Thoracic aorta (tissue), 2 donors: ENCODE measurements around the gene SART3. TPM values are rescaled to one million over a fixed set of nuclear protein-coding genes. Genes with fewer than 3 reads are reported as not detected.

ENCODE experiments used
- ATAC-seq: fragments of 150-250 bp; one replicate; pipeline ENCODE4 v1.8.0; 2017; ENCODE audit warnings: low read depth; ENCODE audit not compliant: insufficient number of reproducible peaks, low FRiP score
- DNase-seq: peaks from one replicate; pipeline ENCODE4 v3.0.0-alpha.2; 2020; ENCODE audit warnings: low spot score
- H3K27ac ChIP-seq, 2 donors: fragments of 200-600 bp; sonication (generic); 1 replicate in 1 of 2; 2 replicates in 1 of 2; pipeline ENCODE4 v1.5.1; 2016; ENCODE audit warnings: mild to moderate bottlenecking in 2 of 2, moderate library complexity in 2 of 2
- H3K27me3 ChIP-seq: fragments of 200-600 bp; sonication (generic); replicated peaks from 2 replicates; pipeline ENCODE4 v1.6.0; 2016; ENCODE audit warnings: mild to moderate bottlenecking; ENCODE audit not compliant: insufficient read depth
- H3K36me3 ChIP-seq: fragments of 200-600 bp; sonication (generic); one replicate; pipeline ENCODE4 v1.5.1; 2016
- H3K4me1 ChIP-seq, 2 donors: fragments of 200-600 bp; sonication (generic); 1 replicate in 1 of 2; 2 replicates in 1 of 2; pipeline versions ENCODE4 v1.5.1 to v1.6.0; 2016; ENCODE audit warnings: low read depth in 2 of 2, mild to moderate bottlenecking in 1 of 2; ENCODE audit not compliant: control insufficient read depth in 1 of 2
- H3K4me3 ChIP-seq: fragments of 200-600 bp; sonication (generic); 2 replicates; pipeline ENCODE4 v1.5.1; 2016; ENCODE audit warnings: mild to moderate bottlenecking
- H3K9me3 ChIP-seq: fragments of 200-600 bp; sonication (generic); 2 replicates; pipeline ENCODE4 v1.5.1; 2016
- total RNA-seq, 2 donors: library from RNA; depleted of rRNA; stranded (reverse); fragments of >200 nt; gene quantifications; one replicate each; pipeline versions ENCODE4 v1.1.0 to v1.2.3, GENCODE V29; 2016
- TF ChIP-seq, protein P1 (sequence below): fragments of 200-600 bp; sonication (generic); IDR thresholded peaks from one replicate; pipeline ENCODE4 v1.5.1; 2019; ENCODE audit warnings: antibody characterized with exemption

Gene SART3
- total RNA-seq, 2 donors from 2014 or later = 52.1 to 94.0 TPM

- TF ChIP-seq, protein P1, sequence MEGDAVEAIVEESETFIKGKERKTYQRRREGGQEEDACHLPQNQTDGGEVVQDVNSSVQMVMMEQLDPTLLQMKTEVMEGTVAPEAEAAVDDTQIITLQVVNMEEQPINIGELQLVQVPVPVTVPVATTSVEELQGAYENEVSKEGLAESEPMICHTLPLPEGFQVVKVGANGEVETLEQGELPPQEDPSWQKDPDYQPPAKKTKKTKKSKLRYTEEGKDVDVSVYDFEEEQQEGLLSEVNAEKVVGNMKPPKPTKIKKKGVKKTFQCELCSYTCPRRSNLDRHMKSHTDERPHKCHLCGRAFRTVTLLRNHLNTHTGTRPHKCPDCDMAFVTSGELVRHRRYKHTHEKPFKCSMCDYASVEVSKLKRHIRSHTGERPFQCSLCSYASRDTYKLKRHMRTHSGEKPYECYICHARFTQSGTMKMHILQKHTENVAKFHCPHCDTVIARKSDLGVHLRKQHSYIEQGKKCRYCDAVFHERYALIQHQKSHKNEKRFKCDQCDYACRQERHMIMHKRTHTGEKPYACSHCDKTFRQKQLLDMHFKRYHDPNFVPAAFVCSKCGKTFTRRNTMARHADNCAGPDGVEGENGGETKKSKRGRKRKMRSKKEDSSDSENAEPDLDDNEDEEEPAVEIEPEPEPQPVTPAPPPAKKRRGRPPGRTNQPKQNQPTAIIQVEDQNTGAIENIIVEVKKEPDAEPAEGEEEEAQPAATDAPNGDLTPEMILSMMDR = no peak
- no peak overlapping the region for H3K27ac ChIP-seq
- no peaks in the 10 kb centered on the region for H3K36me3 ChIP-seq
- DNase-seq (no peak), ATAC-seq (no peak)
- H3K4me1 ChIP-seq = no peaks in the 10 kb centered on the region
- no peak overlapping the region for H3K4me3 ChIP-seq
- H3K27me3 ChIP-seq = no peaks in the 10 kb centered on the region
- no peaks in the 10 kb centered on the region for H3K9me3 ChIP-seq
These were observed 78.2 kb downstream of the SART3 start for GRCh38 chr12:108482717-108483212.

- H3K4me3 ChIP-seq = no peak overlapping the region
- no peak overlapping the region for H3K27ac ChIP-seq
- no peak for DNase-seq
- no peaks in the 10 kb centered on the region for H3K27me3 ChIP-seq
- H3K36me3 ChIP-seq = no peaks in the 10 kb centered on the region
- no peaks in the 10 kb centered on the region for H3K4me1 ChIP-seq
- no peak for ATAC-seq
- H3K9me3 ChIP-seq = no peaks in the 10 kb centered on the region
- TF ChIP-seq, protein P1 = no peak
These were observed 81.5 kb downstream of the SART3 start for GRCh38 chr12:108479364-108480070.

- DNase-seq = no peak
- Histone ChIP-seq H3K27me3 (no peaks in the 10 kb centered on the region), H3K4me1 (no peaks in the 10 kb centered on the region), H3K36me3 (no peaks in the 10 kb centered on the region), H3K4me3 (no peak overlapping the region), H3K9me3 (no peaks in the 10 kb centered on the region), H3K27ac (no peak overlapping the region)
- no peak for ATAC-seq
- TF ChIP-seq, protein P1 = no peak
These were observed 82.3 kb downstream of the SART3 start for GRCh38 chr12:108478611-108479206.

GRCh38 chr12:108477881-108478259 lies 83.1 kb downstream of the SART3 start:
- no peaks in the 10 kb centered on the region for H3K4me1 ChIP-seq
- no peak overlapping the region for H3K27ac ChIP-seq
- TF ChIP-seq, protein P1 = no peak
- ATAC-seq (no peak), DNase-seq (no peak)
- H3K9me3 ChIP-seq = no peaks in the 10 kb centered on the region
- no peaks in the 10 kb centered on the region for H3K27me3 ChIP-seq
- H3K36me3 ChIP-seq = no peaks in the 10 kb centered on the region
- H3K4me3 ChIP-seq = no peak overlapping the region

DNA sequence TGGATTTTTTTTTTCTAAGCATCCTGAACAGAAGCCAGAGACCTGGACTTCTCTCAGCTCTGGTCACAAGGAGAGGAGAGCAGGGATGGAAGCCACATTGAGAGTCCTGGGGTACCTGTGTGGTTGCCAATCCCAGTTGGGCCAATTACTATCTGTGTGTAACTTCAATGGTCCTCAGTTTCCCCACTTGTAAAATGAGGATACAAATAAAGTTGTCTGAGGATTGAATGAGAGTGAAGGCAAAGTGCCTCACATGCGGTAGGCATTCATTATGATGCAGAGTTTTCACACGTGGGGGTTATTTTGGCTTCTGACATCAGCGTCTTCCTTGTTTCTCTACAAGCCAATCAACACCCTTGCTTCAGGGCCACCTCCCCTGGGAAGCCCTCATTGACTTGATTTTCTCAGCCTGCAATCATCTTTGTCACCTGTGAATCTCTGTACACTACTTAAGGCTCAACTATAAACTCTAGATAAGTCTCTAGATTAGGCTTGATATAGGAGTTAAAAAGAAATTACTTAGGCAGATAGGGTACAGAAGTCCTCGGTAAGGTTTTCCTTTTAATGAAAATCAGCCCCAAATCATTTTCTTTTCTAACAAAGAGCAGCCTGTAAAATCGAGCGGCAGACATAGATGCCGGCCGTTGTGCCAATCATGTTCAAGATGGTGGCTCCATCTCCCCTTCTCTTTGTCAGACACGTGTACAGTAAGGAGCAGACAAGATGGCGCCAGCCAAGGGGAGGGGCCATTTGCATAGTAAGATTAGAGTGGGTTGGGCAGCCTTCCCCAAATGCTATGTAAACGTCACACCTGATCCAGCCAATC lies 83.7 kb downstream of the SART3 start:
- H3K36me3 ChIP-seq = no peaks in the 10 kb centered on the region
- no peaks in the 10 kb centered on the region for H3K4me1 ChIP-seq
- no peaks in the 10 kb centered on the region for H3K27me3 ChIP-seq
- TF ChIP-seq, protein P1 = no peak
- H3K4me3 ChIP-seq = no peak overlapping the region
- no peaks in the 10 kb centered on the region for H3K9me3 ChIP-seq
- DNase-seq = no peak
- ATAC-seq = no peak
- H3K27ac ChIP-seq = no peak overlapping the region
